SU-DHL-6 (cell line): Measurements from ENCODE around the gene SPDYE4.

Experiments
- H2AFZ ChIP-seq: fragments of 200-600 bp; sonication (generic); 2 replicates; pipeline ENCODE4 v1.6.1; 2014; ENCODE audit warnings: low read depth, mild to moderate bottlenecking, moderate library complexity, mixed read lengths, antibody characterized with exemption, low read length; ENCODE audit not compliant: severe bottlenecking
- H3F3A ChIP-seq: fragments of 200-600 bp; shearing (Covaris generic); 2 replicates; pipeline ENCODE4 v1.6.0; 2016; ENCODE audit warnings: antibody characterized with exemption, mild to moderate bottlenecking; ENCODE audit not compliant: insufficient read depth
- H3K27ac ChIP-seq: fragments of 200-600 bp; sonication (generic); 2 replicates; pipeline ENCODE4 v1.5.1; 2016; ENCODE audit warnings: low read depth, mild to moderate bottlenecking, low read length, moderate library complexity, mixed read lengths
- H3K27me3 ChIP-seq: fragments of 200-600 bp; sonication (generic), shearing (Covaris generic); 2 replicates; pipeline ENCODE4 v1.6.0; 2014; ENCODE audit warnings: mild to moderate bottlenecking, low read length
- H3K36me3 ChIP-seq: fragments of 200-600 bp; sonication (generic); 2 replicates; pipeline ENCODE4 v1.6.1; 2014; ENCODE audit warnings: mild to moderate bottlenecking, low read length, mixed read lengths
- H3K4me2 ChIP-seq: fragments of 300-600, 200-600 bp; shearing (Covaris generic), sonication (generic); 2 replicates; pipeline ENCODE4 v1.6.0; 2014; ENCODE audit warnings: low read length, low read depth, mild to moderate bottlenecking; ENCODE audit not compliant: poor library complexity, severe bottlenecking
- H3K4me3 ChIP-seq: fragments of 200-600 bp; sonication (generic); 2 replicates; pipeline ENCODE4 v1.5.1; 2014; ENCODE audit warnings: antibody characterized with exemption, low read length, mild to moderate bottlenecking, mixed read lengths; ENCODE audit not compliant: insufficient read depth, poor library complexity, severe bottlenecking
- H3K79me2 ChIP-seq: fragments of 200-600 bp; sonication (generic); 2 replicates; pipeline ENCODE4 v1.6.1; 2014; ENCODE audit warnings: mild to moderate bottlenecking, low read length, moderate library complexity; ENCODE audit not compliant: insufficient read depth
- H3K9ac ChIP-seq: fragments of 200-600 bp; sonication (generic); 2 replicates; pipeline ENCODE4 v1.7.0; 2014; ENCODE audit warnings: mild to moderate bottlenecking, low read length
- H3K9me2 ChIP-seq: fragments of 200-600 bp; sonication (generic); replicated peaks from 2 replicates; pipeline ENCODE4 v1.6.1; 2014; ENCODE audit warnings: low read length; ENCODE audit not compliant: insufficient read depth
- H3K9me3 ChIP-seq: fragments of 200-600 bp; sonication (generic); 2 replicates; pipeline ENCODE4 v1.6.1; 2014; ENCODE audit warnings: low read length, mixed read lengths; ENCODE audit not compliant: insufficient read depth
- H4K20me1 ChIP-seq: fragments of 200-600 bp; sonication (generic); 2 replicates; pipeline ENCODE4 v1.6.1; 2014; ENCODE audit warnings: low read depth, mild to moderate bottlenecking, antibody characterized with exemption, low read length, moderate library complexity, mixed read lengths
- EZH2phosphoT487 ChIP-seq: fragments of 200-600 bp; sonication (generic), shearing (Covaris generic); conservative IDR thresholded peaks from 2 replicates; pipeline ENCODE4 v1.6.1; 2018; ENCODE audit warnings: mild to moderate bottlenecking, antibody characterized with exemption, low read length, moderate library complexity, mixed read lengths
- TF ChIP-seq, protein P1 (sequence below): fragments of 200-600 bp; sonication (generic); IDR thresholded peaks from one replicate; pipeline ENCODE4 v1.5.1; 2017; ENCODE audit warnings: antibody characterized with exemption, mild to moderate bottlenecking, low read length, moderate library complexity; ENCODE audit not compliant: insufficient read depth, poor library complexity, severe bottlenecking

The SPDYE4 gene

DNA sequence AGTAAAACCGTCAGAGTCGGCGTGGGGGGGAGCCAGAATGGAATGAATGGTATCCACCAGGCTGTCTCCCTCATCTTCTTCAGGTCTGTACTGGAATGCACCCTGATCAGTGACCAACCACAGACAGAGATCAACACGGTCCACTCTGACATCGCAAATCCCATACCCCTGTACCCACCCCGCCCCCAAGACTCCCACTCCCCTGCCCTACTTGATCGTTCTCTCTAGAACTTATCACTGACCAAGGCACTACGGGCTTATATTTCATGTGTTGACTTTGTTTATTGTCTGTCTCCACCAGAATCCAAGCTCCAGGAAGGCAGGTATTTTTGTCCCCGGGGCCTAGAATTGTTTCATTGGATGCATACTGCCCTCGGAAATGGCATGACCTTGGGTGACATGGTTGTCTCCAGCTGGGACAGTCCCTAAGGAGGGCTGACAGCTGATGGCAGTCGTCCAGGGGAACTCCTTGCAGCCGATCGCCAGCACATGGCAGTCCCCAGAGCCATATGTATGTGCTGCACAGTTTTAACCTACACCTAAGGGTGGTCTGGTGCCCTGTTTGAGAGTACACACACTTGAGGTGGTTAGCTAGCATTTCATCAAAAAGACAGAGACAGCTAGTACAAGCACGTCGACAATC lies 41.3 kb upstream of the SPDYE4 start:
- no peak for TF ChIP-seq EZH2phosphoT487
- TF ChIP-seq, protein P1, sequence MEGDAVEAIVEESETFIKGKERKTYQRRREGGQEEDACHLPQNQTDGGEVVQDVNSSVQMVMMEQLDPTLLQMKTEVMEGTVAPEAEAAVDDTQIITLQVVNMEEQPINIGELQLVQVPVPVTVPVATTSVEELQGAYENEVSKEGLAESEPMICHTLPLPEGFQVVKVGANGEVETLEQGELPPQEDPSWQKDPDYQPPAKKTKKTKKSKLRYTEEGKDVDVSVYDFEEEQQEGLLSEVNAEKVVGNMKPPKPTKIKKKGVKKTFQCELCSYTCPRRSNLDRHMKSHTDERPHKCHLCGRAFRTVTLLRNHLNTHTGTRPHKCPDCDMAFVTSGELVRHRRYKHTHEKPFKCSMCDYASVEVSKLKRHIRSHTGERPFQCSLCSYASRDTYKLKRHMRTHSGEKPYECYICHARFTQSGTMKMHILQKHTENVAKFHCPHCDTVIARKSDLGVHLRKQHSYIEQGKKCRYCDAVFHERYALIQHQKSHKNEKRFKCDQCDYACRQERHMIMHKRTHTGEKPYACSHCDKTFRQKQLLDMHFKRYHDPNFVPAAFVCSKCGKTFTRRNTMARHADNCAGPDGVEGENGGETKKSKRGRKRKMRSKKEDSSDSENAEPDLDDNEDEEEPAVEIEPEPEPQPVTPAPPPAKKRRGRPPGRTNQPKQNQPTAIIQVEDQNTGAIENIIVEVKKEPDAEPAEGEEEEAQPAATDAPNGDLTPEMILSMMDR = no peak
- H3K36me3 ChIP-seq = no peaks in the 10 kb centered on the region
- H3K79me2 ChIP-seq = no peaks in the 10 kb centered on the region
- H3K9me3 ChIP-seq = no peaks in the 10 kb centered on the region
- no peaks in the 10 kb centered on the region for H3F3A ChIP-seq
- no peak overlapping the region for H3K9ac ChIP-seq
- no peak overlapping the region for H2AFZ ChIP-seq
- no peaks in the 10 kb centered on the region for H3K9me2 ChIP-seq
- H3K27me3 ChIP-seq = no peaks in the 10 kb centered on the region
- H3K27ac ChIP-seq = no peak overlapping the region
- no peak overlapping the region for H3K4me3 ChIP-seq
- no peak overlapping the region for H3K4me2 ChIP-seq
- H4K20me1 ChIP-seq = no peaks in the 10 kb centered on the region

DNA sequence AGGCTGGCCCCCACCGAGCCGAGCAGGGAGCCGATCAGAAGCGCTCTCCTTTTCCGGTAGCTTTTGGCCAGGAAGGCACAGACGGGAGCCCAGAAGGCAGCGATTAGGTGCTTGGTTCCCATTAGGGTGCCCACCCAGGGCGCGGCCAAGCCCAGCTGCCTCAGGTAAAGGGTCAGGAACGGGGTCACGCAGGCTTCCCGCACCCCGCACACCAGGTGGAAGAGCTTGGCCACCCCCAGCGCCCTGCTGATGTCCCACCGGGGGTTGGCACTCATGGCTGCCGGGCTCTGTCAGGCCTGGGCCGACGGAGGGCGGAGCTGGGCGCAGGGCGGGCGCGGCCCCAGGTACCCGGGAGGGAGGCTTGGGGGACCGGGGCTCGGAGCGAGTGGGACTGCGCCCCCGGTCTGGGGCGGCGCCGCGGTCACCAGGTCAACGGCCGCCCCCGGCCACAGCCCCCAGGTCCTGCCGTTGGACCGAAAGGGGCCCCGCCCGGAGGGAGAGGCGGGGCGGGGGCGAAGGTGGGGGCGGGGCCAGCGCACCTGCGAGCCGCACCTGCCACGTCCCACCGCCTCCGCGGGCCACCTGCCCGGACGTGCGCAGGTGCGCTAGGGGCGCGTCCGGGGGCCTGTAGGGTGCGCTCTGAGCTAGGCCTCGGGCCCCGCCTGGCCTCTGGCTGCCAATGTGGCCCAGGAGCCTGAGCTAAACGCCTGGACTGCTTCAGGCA lies 40.7 kb upstream of the SPDYE4 start, which contains the start of gene MFSD6L:
MFSD6L (minus strand) TSS at position 520 of the 724 bp plus-strand sequence; CDS start at position 275, 245 bp downstream.
- H4K20me1 ChIP-seq = no peaks in the 10 kb centered on the region
- H3K27me3 ChIP-seq = no peaks in the 10 kb centered on the region
- no peak within 1 kb of the TSS for H3K9ac ChIP-seq
- no peak for TF ChIP-seq EZH2phosphoT487
- TF ChIP-seq, protein P1 = no peak
- no peak within 1 kb of the TSS for H2AFZ ChIP-seq
- H3K79me2 ChIP-seq = no peaks in the 10 kb centered on the region
- H3K9me2 ChIP-seq = no peaks in the 10 kb centered on the region
- no peak within 1 kb of the TSS for H3K4me3 ChIP-seq
- no peaks in the 10 kb centered on the region for H3K36me3 ChIP-seq
- no peak within 1 kb of the TSS for H3K4me2 ChIP-seq
- H3K27ac ChIP-seq = no peak within 1 kb of the TSS
- H3K9me3 ChIP-seq = no peaks in the 10 kb centered on the region
- no peaks in the 10 kb centered on the region for H3F3A ChIP-seq

DNA sequence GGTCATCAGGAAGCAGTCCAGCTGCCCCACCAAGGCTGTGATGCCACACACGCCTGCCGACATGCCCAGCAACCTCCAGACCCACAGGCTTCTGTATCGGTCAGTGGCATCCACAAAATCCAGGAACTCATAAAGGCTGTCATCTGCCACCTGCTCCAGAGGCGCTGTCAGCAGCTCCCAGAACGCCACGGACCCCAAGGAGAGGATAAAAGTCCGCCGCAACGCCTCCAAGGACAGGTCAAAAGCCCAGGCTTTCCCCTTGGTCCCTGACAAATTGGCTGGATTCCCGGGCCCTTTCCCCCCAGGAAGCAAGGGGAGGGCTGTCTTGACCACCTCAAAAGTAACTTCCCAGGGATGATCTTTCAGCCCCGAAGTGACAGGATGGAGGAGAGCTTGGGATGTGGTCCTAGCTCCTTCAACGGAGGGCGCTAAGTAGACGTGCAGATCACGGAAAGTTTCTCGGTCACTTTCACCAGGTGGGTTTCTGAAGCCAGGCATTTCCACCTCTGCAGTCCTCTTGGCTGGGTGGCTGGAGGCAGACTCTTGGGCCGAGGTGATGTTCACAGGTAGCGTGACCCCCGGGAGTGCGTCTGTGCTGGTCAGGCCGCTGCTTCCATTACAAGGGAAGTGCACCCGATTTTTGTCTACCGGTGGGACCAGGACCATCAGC lies 40.0 kb upstream of the SPDYE4 start:
- Histone ChIP-seq H2AFZ (no peak overlapping the region), H3K9ac (no peak overlapping the region), H3K9me2 (no peaks in the 10 kb centered on the region), H3F3A (no peaks in the 10 kb centered on the region), H4K20me1 (no peaks in the 10 kb centered on the region), H3K79me2 (no peaks in the 10 kb centered on the region), H3K4me2 (no peak overlapping the region), H3K4me3 (no peak overlapping the region), H3K27me3 (no peaks in the 10 kb centered on the region), H3K27ac (no peak overlapping the region), H3K36me3 (no peaks in the 10 kb centered on the region), H3K9me3 (no peaks in the 10 kb centered on the region)
- TF ChIP-seq, protein P1 = no peak
- no peak for TF ChIP-seq EZH2phosphoT487
